ENCODE measurements around the gene HMGCL.
"Not testable (repeated sequence)": the region's sequence is repeated elsewhere in the genome, so short reads cannot be mapped to it uniquely, and the experiment has no call there.

The HMGCL gene

DNA sequence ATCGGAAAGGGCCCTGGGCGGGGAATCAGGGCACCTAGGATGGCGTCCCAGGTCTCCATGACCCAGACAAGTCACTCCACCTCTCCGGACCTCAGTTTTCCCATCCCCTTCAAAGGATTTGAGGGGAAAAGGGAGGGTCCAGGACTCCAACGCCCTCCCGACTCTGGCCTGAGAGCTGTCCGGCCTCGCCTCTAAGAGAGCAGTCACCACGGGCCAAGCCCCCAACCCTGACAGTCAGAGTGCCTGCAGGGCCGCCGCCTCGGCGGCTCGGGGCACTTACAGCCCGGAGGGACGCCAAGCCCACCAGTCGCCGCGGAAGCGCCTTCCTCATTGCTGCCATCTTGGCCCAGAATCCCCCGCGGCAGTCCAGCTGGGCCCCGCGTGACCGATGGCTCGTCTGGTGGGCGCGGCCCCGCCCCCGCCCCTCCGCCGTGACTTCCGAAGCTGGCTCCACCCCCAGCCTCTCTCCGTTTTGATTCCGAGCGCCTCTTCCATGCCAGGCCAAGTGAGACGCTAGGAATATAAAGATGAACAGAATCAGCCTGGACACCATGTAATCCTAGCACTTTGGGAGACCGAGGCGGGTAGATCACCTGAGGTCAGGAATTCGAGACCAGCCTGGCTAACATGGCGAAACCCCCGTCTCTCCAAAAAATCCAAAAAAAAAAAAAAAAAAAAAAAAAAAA, at the start of gene HMGCL:
HMGCL (minus strand) TSS at position 354 of the 686 bp plus-strand sequence; CDS start at position 340, 14 bp downstream.
- peak; percentile 88 for DNase-seq (ENCODE audit: low read depth)

DNA sequence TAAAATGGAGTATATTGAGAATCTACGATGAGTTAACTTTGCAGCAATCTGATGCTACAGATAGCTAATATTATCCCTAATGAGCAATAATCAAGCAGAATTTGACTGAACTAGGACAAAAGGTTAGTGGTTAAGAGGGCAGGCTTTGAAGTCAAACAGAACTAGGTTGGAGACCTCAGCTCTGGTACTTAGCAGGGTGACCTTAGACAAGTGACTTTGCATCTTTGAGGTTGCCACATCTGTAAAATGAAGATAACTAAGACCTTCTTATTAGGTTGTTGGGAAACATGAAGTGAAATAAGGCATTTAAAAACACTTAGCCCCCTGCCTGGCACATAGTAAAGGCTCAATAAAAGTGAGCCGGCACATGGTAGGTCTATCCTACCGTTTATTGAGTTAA, 47.2 kb upstream of the HMGCL start:
- no peak for DNase-seq (ENCODE audit: low read depth)

DNA sequence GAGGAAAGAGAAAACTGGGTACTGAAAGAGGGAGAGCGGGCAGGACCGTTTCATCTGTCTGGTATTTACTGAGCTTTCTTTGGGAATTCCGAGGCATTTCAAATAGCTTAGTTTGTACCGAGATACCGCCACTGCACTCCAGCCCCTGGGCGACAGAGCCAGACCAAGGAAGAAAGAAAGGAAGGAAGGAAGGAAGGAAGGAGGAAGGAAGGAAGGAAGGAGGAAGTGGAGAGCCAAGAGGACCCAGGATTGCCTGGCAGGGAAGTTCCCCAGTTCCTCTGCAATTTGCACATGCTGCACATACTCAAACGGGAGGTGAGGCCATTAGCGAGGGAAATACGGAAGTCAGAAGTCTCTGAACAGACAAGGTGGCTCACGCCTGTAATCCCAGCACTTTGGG, 43.8 kb upstream of the HMGCL start:
- no peak for DNase-seq (ENCODE audit: low read depth)

DNA sequence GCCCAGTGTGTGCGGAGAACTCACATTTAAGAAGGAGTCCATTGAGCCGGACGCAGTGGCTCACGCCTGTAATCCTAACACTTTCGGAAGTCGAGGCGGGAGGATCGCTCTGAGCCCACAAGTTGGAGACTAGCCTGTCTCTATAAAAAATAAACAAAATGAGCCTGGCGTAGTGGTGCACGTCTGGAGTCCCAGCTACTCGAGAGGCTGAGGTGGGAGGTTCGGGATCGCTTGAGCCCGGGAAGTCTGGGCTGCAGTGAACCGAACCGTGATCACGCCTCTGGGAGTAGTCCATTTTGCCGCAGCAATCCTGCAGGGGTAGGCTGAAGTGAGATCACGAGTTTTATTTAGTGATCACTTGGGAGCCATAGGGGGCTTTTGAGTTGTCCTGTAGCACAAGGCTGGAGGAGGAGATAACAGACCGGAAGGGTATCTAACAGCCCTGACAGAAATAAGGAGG, 43.4 kb upstream of the HMGCL start:
- DNase-seq (ENCODE audit: low read depth), result no peak

DNA sequence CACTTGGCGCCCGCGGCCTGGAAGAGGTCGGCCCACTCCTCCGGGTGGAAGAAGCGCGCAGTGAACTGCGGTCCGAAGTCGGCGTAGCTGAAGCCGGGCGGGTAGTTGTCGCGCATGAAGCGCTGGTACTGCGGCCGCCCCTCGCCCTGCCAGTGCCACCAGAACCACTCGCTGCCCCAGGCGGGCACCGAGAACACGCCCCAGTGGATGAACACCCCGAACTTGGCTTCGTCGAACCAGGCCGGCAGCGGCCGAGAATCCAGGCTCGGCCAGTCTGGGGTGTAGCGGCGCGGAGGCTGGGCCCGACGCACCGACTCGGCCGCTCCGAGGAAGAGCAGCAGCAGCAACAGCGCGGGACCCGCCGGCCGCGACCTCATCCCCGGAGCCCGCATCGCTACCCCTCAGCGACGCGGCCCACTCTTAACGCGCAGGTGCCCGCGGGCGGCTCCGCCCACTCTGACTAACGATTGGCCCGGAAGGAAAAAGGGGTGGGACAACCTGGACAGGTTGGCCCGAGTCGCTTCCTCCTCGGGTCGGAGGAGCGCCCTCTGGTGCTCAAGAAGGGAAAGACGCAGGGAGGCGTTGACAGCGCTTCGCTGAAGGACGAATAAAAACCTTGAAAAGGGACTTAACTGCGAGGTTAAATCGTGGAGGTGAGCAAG, 42.8 kb upstream of the HMGCL start, which contains the start of gene FUCA1:
FUCA1 (minus strand) TSS at position 396 of the 662 bp plus-strand sequence; CDS start at position 392, 4 bp downstream.
- peak; percentile 65 for DNase-seq (ENCODE audit: low read depth)

DNA sequence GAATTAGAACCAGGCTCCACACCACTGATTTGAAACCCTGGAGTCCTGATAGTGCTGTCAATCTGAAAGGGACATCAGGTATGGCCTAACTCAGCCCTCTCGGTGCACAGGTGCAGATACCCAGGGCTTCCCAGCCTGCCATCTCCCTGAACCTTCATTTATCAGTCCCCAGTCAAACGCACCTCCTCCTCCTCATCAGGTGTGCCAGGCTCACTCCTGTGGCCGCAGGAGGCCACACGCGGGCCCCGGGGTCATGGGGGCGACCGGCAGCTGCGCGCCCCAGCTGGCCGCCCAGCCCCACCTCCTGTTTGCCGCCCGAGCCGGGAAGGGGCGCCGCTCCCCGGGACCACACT, 42.3 kb upstream of the HMGCL start:
- no peak for DNase-seq (ENCODE audit: low read depth)

DNA sequence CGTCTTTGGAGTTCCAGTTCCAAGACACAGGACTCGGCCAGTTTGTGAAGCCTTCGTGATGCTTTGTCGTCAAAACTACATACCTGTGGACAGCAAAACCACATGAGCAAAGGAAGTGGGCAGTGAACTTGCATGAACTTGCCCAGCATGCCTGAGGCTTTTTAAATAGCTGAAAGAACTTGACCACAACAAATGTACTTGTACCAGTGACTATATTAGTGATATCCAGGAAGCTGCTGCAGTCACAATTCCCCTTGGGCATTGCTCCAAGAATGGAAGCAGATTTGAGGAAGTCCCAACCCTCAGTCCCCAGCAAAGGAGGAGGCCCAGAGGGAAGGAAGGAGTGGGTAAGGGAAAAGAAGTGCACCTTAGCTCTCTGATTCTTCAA, 40.3 kb upstream of the HMGCL start:
- no peak for DNase-seq (ENCODE audit: low read depth)

DNA sequence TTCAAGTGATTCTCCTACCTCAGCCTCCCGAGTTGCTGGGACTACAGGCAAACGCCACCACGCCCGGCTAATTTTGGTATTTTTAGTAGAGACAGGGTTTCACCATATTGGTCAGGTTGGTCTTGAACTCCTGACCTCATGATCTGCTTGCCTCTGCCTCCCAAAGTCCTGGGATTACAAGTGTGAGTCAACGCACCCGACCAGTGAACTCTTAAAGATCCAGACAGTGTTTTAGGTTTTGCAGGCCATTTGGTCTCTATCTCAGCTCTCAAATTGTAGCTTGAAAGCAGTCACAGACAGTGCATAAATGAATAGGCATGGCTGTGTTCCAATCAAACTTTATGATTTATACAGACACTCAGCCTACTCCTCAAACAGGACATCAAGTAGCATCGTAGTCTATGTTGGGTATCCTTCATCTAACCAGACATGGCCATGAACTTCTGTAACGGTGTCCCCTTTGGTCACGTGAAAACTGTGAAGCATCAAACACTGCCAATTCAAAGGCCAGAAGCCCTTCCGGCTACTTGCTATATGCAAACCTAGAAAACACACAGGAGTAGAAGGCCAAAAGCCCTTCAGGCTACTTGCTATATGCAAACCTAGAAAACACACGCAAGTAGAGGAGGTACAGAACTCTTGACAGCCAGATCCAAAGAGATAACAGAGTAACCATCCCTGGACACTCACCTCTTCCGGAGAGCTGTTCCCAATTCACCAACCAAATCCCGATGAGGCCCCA, 39.7 kb upstream of the HMGCL start:
- no peak for DNase-seq (ENCODE audit: low read depth)

DNA sequence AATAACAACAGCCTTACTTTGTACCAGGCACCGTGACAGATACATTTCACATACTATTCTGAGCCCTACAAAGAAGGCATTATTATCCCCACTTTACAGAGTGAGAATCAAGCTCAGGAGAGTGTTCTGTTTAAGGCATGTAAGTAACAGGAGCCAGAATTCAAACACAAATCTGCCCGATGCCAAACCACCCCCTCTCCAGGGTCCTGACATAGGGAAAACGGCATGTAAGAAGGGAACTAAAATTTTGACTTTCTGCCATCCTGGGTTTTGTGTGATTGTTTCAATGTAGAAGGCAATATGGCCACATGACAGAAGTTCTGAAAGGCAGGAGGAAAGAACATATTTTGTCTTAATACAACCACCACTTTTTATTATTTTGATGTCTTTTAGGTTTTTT, 37.4 kb upstream of the HMGCL start:
- no peak for DNase-seq (ENCODE audit: low read depth)

DNA sequence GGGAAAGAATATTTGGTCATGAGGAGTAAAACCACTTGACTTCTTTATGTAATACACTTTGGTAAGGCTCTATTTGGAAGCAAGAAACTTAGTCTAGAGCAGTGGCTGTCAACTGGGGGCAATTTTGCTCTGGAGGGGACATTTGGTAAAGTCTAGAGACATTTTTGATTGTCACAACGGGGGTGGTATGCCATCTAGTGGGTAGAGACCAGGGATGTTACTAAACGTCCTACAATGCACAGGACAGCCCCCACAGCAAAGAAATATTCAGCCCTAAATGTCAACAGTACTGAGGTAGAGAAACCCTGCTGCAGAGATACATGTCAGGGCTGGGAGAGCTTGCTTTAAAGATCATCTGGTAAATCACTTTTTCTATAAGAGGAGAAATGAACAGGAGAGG, 29.3 kb upstream of the HMGCL start:
- no peak for DNase-seq (ENCODE audit: low read depth)

DNA sequence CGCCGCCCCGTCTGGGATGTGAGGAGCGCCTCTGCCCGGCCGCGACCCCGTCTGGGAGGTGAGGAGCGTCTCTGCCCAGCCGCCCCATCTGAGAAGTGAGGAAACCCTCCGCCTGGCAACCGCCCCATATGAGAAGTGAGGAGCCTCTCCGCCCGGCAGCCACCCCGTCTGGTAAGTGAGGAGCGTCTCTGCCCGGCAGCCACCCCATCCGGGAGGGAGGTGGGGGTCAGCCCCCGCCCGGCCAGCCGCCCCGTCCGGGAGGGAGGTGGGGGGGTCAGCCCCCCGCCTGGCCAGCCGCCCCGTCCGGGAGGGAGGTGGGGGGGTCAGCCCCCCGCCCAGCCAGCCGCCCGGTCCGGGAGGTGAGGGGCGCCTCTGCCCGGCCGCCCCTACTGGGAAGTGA, 27.9 kb upstream of the HMGCL start:
- not testable (repeated sequence) for DNase-seq (ENCODE audit: low read depth)

DNA sequence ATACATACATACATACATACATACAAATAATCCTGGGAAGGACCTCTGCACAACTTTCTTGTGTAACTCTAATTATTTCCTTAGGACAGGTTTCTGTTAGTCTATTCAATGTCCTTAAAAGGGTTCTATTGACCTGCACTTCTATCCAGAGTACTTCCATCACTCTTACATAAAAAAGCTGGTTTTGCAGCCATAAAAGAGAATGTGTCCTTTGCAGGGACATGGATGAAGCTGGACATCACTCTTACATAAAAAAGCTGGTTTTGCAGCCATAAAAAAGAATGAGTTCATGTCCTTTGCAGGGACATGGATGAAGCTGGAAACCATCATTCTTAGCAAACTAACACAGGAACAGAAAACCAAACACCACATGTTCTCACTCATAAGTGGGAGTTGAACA, 26.2 kb upstream of the HMGCL start:
- DNase-seq (ENCODE audit: low read depth), result not testable (repeated sequence)

DNA sequence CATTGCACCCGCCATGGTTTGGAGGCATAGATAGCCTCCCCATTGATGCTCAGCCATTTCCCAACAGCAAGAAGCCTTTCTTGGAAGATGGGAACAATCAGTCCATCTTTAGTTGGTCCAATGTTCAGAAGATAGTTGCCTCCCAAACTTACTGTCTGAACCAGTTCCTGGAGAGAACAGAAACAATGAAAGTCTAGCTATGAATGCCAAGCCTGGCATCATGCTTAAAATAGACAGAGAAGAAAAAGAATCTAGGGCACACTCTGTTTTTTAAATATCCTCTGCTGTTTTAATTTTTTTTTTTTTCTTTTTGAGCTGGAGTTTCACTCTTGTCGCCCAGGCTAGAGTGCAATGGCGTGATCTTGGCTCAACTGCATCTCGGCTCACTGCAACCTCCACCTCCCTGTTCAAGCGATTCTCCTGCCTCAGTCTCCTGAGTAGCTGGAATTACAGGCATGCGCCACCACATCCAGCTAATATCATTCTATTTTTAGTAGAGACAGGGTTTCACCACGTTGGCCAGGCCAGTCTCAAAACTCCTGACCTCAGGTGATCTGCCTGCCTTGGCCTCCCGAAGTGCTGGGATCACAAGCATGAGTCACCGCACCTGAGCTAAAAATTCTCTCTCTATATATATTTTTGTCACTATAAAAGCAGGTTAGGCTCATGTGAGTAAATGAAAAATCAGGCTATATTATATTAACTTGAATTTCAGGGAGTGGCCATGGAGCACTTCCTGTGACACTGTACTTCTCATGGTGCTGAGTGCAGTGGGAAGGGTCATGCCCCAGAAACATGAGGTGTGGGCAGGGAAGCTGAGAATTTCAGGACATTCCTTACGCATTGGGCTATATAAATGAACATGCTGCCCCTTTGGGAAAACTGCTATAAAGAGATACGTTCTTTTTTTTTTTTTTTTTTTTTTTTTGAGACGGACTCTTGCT, 23.7 kb upstream of the HMGCL start:
- no peak for DNase-seq (ENCODE audit: low read depth)

DNA sequence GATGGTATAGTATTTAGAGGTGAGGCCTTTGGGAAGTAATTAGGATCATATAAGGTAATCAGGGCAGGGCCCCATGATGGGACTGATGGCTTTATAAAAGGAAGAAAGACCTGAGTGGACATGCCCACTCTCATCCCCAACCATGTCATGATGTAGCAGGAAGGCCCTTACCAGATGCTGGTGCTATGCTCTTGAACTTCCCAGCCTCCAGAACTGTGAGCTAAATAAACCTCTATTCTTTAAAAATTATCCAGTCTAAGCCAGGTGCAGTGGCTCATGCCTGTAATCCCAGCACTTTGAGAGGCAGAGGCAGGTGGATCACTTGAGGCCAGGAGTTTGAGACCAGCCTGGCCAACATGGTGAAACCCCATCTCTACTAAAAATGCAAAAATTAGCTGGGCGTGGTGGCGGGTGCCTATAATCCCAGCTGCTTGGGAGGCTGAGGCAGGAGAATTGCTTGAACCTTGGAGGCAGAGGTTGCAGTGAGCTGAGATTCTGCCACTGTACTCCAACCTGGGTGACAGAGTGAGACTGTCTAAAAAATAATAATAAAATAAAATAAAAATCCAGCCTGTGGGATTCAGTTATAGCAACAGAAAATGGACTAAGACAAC, 22.4 kb upstream of the HMGCL start:
- DNase-seq (ENCODE audit: low read depth), result not testable (repeated sequence)

DNA sequence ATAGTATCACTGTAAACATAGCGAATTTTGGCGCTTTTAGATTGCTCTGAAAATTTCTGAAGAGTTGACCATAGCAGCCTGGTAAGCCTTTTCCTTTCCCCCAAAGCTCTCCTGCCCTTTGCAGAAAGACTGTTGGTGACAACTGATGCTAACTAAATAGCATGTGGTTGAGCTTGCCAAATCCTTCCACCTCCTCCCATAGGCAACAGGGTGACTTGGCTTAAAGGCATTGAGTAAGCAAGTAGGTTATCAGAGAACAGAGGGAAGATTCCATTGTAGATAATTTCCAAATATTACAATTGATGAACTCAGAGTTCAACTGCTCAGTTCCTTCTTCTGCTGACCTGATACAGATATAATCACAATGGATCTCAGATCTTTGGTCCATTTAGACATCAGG, 19.9 kb upstream of the HMGCL start:
- no peak for DNase-seq (ENCODE audit: low read depth)

DNA sequence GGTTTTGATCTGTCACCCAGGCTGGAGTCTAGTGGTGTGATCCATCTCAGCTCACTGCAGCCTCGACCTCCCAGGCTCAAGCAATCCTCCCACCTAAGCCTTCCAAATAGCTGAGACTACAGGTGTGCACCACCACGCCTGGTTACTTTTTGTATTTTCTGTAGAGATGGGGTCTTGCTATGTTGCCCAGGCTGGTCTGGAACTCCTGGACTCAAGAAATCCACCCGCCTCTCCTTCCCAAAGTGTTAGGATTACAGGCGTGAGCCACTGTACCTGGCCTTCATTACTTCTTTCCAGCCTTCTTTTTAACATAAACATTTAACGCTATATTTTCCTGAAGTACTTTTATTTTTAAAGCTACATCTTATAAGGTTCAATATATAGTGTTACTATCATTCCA, 18.4 kb upstream of the HMGCL start:
- no peak for DNase-seq (ENCODE audit: low read depth)

DNA sequence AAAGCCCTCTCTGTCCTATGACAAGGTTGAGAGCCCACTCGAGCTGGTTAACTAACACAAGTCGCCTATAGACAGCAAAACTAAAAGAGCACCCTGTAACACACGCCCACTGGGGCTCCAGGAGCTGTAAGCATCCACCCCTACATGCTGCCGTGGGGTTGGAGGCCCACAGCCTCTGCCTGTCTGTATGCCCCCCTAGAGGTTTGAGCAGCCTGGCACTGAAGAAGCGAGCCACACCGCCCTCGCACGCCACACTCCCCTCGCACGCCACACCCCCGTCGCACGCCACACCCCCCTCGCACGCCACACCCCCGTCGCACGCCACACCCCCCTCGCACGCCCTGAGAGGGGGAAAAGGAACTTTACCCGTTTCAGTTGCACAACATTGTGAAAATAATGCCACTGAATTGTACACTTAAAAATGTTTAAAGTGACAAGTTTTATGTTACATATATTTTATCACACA, 13.2 kb upstream of the HMGCL start:
- DNase-seq (ENCODE audit: low read depth), result peak; percentile 42

DNA sequence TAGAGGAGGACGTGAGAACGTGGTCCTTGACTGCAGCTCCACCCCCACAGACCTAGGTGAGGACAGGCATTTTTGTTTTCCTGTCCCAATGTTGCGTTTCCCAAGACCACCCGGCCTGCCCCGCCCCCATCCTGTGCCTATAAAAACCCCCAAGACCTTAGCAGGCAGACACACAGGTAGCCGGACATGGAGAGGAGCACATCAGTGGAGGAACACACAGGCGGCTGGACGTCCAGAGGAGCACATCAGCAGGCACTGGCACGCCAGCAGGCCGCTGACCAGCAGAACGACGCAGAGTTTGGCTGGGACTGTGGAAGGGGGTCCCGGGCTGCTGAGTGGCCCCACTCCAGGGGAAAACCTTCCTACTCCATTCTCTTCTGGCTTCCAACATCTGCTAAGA, 12.7 kb upstream of the HMGCL start:
- DNase-seq (ENCODE audit: low read depth), result no peak

DNA sequence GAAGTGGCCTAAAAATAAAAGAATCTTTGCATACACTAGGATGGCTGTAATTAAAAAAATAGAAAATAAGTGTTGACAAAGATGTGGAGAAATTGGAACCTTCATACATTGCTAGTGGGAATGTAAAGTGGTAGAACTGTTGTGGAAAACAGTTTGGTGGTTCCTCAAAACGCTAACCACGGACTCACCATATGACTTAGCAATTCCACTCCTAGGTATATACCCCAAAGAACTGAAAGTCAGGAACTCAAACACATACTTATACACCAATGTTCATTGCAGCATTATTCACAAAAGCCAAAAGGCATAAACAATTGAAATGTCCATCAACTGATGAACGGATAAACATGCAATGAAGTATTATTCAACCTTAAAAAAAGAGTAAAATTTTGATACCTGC, 10.8 kb upstream of the HMGCL start:
- DNase-seq (ENCODE audit: low read depth), result no peak

DNA sequence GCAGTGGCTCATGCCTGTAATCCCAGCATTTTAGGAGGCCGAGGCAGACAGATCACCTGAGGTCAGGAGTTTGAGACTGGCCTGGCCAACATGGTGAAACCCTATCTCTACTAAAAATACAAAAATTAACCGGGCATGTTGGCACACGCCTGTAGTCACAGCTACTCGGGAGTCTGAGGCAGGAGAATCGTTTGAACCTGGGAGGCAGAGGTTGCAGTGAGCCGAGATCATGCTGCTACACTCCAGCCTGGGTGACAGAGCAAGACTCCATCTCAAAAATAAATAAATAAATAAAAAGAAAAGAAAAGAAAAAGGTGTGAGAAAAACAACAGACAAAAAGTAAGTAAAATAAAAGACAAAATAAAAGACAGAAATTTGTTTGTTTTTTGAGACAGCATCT, 8.9 kb upstream of the HMGCL start:
- not testable (repeated sequence) for DNase-seq (ENCODE audit: low read depth)

DNA sequence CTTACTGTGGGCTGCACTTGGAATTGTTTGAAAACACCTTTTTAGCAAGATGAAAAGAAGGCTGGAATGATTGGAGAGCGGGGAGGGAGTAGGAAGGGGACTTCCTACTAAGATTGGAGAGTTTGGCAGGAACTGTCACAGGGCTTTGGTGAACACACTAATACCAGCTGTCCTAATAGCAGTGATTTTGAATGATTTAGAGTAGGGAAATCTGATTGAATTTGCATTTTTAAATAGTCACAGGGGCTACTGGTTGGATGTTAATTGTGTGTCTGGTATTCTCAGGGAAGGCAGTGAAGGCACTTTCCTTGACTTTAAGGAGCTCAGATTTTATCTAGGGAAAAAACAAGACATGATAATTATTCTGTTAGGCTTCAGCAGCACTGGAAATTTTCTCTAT, 2.5 kb upstream of the HMGCL start:
- DNase-seq (ENCODE audit: low read depth), result no peak
